ENCODE measurements around the gene THBS1. TPM values are rescaled to one million over a fixed set of nuclear protein-coding genes. Genes with fewer than 3 reads are reported as not detected.

THBS1 gene
- 1,557 and 2,356 TPM in 2 replicates for total RNA-seq

DNA sequence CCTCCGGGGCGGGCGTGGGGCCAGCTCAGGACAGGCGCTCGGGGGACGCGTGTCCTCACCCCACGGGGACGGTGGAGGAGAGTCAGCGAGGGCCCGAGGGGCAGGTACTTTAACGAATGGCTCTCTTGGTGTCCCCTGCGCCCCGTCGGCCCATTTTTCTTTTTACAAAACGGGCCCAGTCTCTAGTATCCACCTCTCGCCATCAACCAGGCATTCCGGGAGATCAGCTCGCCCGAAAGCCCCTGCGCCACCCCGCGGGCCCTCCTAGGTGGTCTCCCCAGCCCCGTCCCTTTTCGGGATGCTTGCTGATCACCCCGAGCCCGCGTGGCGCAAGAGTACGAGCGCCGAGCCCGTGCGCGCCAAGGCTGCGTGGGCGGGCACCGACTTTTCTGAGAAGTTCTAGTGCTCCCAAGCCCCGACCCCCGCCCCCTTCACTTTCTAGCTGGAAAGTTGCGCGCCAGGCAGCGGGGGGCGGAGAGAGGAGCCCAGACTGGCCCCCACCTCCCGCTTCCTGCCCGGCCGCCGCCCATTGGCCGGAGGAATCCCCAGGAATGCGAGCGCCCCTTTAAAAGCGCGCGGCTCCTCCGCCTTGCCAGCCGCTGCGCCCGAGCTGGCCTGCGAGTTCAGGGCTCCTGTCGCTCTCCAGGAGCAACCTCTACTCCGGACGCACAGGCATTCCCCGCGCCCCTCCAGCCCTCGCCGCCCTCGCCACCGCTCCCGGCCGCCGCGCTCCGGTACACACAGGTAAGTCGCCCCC is at the start of gene THBS1:
TSS of gene THBS1 (plus strand) at position 595 of the 757 bp plus-strand sequence. CDS start 779 bp downstream, outside the sequence.

Other genes starting within 250 kb of the THBS1 start
- gene FSIP1, start 201.8 kb downstream of the THBS1 start, total RNA-seq: 1.7 and 4.4 TPM in 2 replicates

All from smooth muscle cell of bladder (primary cell).